Left ventricle myocardium inferior (tissue), 1 donor: ENCODE measurements around the gene TECTB. TPM values are rescaled to one million over a fixed set of nuclear protein-coding genes. Genes with fewer than 3 reads are reported as not detected.

Source experiments
- DNase-seq: peaks from one replicate; pipeline ENCODE4 v3.0.0-alpha.2; 2020
- H3K27ac ChIP-seq: fragments of 200-600 bp; replicated peaks from 2 replicates; pipeline ENCODE4 v1.8.0; 2021
- H3K27me3 ChIP-seq: fragments of 200-600 bp; 2 replicates; pipeline ENCODE4 v1.8.0; 2021; ENCODE audit warnings: low read depth
- H3K36me3 ChIP-seq: fragments of 200-600 bp; 2 replicates; pipeline ENCODE4 v1.8.0; 2021
- H3K4me1 ChIP-seq: fragments of 200-600 bp; 2 replicates; pipeline ENCODE4 v1.8.0; 2021
- H3K4me3 ChIP-seq: fragments of 200-600 bp; 2 replicates; pipeline ENCODE4 v1.8.0; 2021; ENCODE audit warnings: mild to moderate bottlenecking, moderate library complexity
- H3K9me3 ChIP-seq: fragments of 200-600 bp; replicated peaks from 2 replicates; pipeline ENCODE4 v1.8.0; 2021
- CTCF ChIP-seq: fragments of 200-600 bp; IDR thresholded peaks from 2 replicates; pipeline ENCODE4 v1.8.0; 2021; ENCODE audit warnings: antibody characterized with exemption, mild to moderate bottlenecking, borderline replicate concordance
- intact Hi-C: fragments of 100-400 bp; cut with micrococcal nuclease; formaldehyde crosslinking; loops from one replicate; pipeline ENCODE4 v1.11.0; 2022
- total RNA-seq: library from RNA; stranded (reverse); fragmentation: NEBNext Ultra II Directional; extraction: Animal tissue kit (Norgen Biotek cat#: 25700); gene quantifications from one replicate; pipeline ENCODE4 v1.2.1, GENCODE V29; 2021
- donor health status: DM: no; HTN: yes; CAD: no; lungs with severe emphysema.

Gene TECTB
- total RNA-seq, 1 donor from 2014 or later = not detected

GRCh38 chr10:112241651-112242341, 41.4 kb upstream of the TECTB start:
- no peak overlapping the region for H3K4me3 ChIP-seq
- H3K27ac ChIP-seq = no peak overlapping the region
- H3K9me3 ChIP-seq = peaks cover 41% of the 10 kb centered on the region
- H3K27me3 ChIP-seq = peaks cover 6% of the 10 kb centered on the region
- intact Hi-C loops = no loop called here
- no peaks in the 10 kb centered on the region for H3K36me3 ChIP-seq
- H3K4me1 ChIP-seq = no peaks in the 10 kb centered on the region
- no peak for DNase-seq
- TF ChIP-seq CTCF = no peak

- Histone ChIP-seq H3K27ac (no peak overlapping the region), H3K27me3 (peaks cover 6% of the 10 kb centered on the region), H3K4me3 (no peak overlapping the region), H3K4me1 (no peaks in the 10 kb centered on the region), H3K9me3 (peaks cover 33% of the 10 kb centered on the region), H3K36me3 (no peaks in the 10 kb centered on the region)
- intact Hi-C loops = no loop called here
- no peak for TF ChIP-seq CTCF
- no peak for DNase-seq
Measured at GRCh38 chr10:112242769-112243168, 40.4 kb upstream of the TECTB start.

GRCh38 chr10:112243713-112244112, 39.5 kb upstream of the TECTB start:
- H3K4me1 ChIP-seq = no peaks in the 10 kb centered on the region
- peaks cover 28% of the 10 kb centered on the region for H3K9me3 ChIP-seq
- H3K36me3 ChIP-seq = no peaks in the 10 kb centered on the region
- H3K4me3 ChIP-seq = no peak overlapping the region
- H3K27ac ChIP-seq = no peak overlapping the region
- H3K27me3 ChIP-seq = peaks cover 6% of the 10 kb centered on the region
- no peak for DNase-seq
- intact Hi-C loops = no loop called here
- TF ChIP-seq CTCF = no peak

- no peak for DNase-seq
- peaks cover 6% of the 10 kb centered on the region for H3K27me3 ChIP-seq
- no peaks in the 10 kb centered on the region for H3K4me1 ChIP-seq
- intact Hi-C loops = no loop called here
- no peak overlapping the region for H3K4me3 ChIP-seq
- H3K9me3 ChIP-seq = peaks cover 28% of the 10 kb centered on the region
- no peaks in the 10 kb centered on the region for H3K36me3 ChIP-seq
- H3K27ac ChIP-seq = no peak overlapping the region
- no peak for TF ChIP-seq CTCF
Measured at GRCh38 chr10:112244197-112244596, 39.0 kb upstream of the TECTB start.

GRCh38 chr10:112247791-112248190, 35.4 kb upstream of the TECTB start:
- H3K4me1 ChIP-seq = no peaks in the 10 kb centered on the region
- no peaks in the 10 kb centered on the region for H3K36me3 ChIP-seq
- no peak for DNase-seq
- H3K27me3 ChIP-seq = no peaks in the 10 kb centered on the region
- no peak overlapping the region for H3K27ac ChIP-seq
- intact Hi-C loops = no loop called here
- H3K9me3 ChIP-seq = peaks cover 35% of the 10 kb centered on the region
- no peak for TF ChIP-seq CTCF
- H3K4me3 ChIP-seq = no peak overlapping the region
